Brain pericyte (primary cell): Measurements from ENCODE around the gene MRM3.
"Not testable (repeated sequence)": the region's sequence is repeated elsewhere in the genome, so short reads cannot be mapped to it uniquely, and the experiment has no call there.

ENCODE experiments used
- DNase-seq: peaks from one replicate; pipeline ENCODE4 v3.0.0-alpha.2; 2012; ENCODE audit warnings: low read depth, low spot score

MRM3 gene

GRCh38 chr17:755319-755961 is 26.7 kb upstream of the MRM3 start:
- DNase-seq, result not testable (repeated sequence)

DNA sequence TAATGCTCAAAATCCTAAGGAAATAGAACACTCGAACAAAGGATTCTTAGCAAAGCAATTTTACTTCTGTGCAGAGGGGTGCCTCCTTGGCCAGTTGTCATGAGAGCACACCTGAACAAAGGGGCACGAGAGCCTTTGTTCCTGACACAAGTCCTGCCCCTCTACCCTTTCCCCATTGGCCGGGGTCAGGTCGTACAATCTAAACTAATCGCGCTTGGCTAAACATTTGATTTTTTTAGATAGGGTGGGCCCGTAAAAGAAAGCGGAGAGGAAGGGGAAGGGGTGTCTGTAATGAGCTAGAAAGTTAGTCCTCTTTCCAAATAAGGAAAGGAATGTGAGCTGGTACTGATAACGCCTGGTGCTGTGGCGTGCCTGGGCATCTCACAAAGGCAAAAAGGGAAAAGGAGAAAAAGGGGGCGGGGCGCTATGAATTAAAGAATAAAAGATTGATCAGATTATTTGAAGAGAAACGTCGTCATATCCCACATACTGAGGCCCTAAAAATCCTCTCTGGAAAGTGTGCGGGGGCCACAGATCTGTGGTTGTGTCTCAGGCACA is 26.1 kb upstream of the MRM3 start:
- DNase-seq, result not testable (repeated sequence)

- no peak for DNase-seq
Measured at GRCh38 chr17:759964-760363, 22.2 kb upstream of the MRM3 start.

DNA sequence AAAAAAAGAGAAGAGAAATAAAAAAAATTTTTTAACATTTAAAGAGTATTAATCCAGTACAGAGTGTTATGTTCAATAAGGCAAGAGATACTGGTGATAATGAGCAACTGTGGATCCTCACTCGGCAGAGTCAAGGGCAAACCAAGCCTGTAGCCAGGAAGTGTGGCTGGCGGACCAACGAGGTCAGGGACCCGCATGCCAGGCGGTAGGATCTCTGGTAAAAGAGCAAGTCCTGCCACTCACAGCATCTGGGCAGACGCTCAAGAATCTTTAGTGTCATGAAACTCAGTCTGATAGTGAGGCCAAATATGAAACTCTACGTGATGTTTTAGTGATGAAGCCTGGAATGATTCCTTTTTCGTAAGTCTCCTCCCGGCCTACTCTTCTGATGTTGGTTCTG is 21.8 kb upstream of the MRM3 start:
- DNase-seq, result no peak

DNA sequence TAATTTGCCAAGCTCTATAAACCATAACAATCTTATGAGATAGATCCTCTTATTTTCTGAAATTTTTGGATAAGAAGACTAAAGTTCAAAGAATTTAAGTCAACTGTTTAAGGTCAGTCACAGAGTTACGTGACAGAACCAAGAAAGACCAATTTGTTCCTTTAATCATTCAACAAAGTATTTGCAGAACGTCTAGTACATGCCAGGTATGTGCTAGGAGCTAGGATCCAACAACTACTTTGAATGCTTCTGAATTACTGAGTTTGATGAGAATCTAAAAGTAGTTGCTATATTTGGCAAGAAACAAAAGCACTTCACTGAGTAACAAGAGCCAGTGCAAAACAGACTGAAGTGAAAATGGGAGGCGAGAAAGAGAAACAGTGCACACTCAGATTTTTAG is 15.1 kb upstream of the MRM3 start:
- DNase-seq, result no peak

- no peak for DNase-seq
Measured at GRCh38 chr17:773016-773415, 9.1 kb upstream of the MRM3 start.

GRCh38 chr17:773467-774312 is 8.5 kb upstream of the MRM3 start:
- DNase-seq, result no peak

- no peak for DNase-seq
Measured at GRCh38 chr17:774313-774584, 7.9 kb upstream of the MRM3 start.

GRCh38 chr17:778096-778495 is 4.1 kb upstream of the MRM3 start:
- DNase-seq, result no peak

- DNase-seq, result no peak
Measured at GRCh38 chr17:784143-784542, 2.0 kb downstream of the MRM3 start.

DNA sequence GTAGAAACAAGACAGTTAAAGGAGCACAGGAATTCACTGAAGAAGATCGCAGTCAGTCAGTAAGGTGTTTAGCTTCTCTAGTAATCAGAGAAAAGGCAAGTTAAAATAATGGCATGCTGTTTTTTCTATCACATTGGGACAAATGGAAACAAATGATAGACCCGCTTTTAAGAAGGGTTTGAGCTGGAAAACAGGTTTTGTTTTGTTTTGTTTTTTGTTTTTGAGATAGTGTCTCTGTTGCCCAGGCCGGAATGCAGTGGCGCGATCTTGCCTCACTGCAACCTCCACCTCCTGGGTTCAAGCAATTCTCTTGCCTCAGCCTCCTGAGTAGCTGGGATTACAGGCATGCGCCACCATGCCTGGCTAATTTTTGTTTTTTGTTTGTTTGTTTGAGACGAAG is 3.7 kb downstream of the MRM3 start:
- DNase-seq, result not testable (repeated sequence)

- no peak for DNase-seq
Measured at GRCh38 chr17:787641-788221, 5.6 kb downstream of the MRM3 start.

GRCh38 chr17:788551-788950 is 6.4 kb downstream of the MRM3 start:
- DNase-seq, result no peak

DNA sequence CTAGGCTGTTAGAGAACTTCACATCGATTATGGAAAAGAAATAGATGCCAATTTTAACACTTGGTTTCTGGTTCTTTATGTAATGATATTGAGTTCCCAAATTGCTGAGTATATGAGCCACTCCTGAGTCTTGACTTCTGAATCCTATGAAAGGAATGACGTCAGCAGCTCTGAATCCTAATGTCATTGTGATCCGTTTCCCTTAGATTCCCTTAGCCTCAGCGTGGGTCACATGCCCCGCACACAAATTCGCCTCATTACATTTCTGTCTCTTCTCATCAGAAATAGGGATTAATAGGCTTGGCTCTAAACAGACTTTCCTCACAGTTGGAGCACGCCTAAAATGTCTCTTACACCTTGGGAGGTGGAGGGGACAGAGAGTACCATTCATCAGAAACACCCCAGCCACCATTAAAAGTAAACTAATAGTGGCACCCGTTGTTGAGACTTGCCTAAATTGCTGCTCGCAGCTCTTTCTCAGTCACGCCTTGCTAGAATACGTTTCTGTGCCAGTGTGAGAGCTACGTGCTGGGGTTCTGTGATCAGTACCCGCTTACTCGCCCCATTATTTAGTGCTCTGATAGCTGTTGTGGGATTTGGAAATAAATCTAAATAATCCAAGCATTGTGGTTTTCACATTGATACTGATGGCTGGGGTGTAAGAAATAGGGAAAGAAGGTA is 7.1 kb downstream of the MRM3 start:
- DNase-seq, result no peak

- not testable (repeated sequence) for DNase-seq
Measured at GRCh38 chr17:789931-790873, 8.0 kb downstream of the MRM3 start.

- DNase-seq, result not testable (repeated sequence)
Measured at GRCh38 chr17:790874-791247, 8.7 kb downstream of the MRM3 start.

GRCh38 chr17:791829-792228 is 9.7 kb downstream of the MRM3 start:
- no peak for DNase-seq

DNA sequence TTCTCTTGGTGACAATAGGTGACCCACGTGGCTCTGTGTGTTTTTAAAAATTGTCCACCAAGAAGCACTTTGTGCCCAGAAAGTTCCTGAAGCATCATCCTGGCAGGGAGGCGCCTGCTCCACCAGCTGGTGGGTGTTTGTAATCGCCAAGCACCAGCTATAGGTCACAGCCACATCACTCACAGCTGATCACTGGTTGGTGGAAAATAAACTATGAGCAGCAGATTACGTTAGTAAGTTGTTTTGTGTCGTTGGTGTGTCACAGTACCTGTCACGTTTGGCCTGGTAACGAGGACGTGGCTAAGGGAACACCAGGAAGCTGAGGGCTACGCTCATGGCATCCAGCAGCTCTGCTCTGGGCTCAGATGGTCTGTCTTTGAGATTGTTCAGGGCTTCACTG is 10.1 kb downstream of the MRM3 start:
- no peak for DNase-seq

DNA sequence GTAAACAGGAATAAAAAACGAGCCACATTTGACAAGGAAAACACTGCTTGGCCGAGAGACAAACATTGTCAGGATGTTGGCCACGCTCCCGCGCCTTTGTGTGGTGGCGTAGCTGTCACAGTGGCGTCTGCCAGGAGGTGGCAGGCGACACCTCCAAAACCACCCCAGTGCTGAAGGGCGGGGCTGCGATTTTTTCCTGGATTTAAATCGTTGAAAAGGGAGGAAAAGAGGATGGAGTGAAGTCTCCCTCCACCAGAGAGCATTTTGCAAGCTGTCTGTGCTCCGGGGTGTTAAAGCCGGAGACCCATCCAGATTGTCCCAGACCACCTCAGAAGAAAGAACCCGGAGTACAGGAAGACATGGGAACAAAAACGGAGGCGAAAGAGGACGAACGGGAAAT is 12.7 kb downstream of the MRM3 start:
- no peak for DNase-seq

- no peak for DNase-seq
Measured at GRCh38 chr17:795276-795675, 13.1 kb downstream of the MRM3 start.

DNA sequence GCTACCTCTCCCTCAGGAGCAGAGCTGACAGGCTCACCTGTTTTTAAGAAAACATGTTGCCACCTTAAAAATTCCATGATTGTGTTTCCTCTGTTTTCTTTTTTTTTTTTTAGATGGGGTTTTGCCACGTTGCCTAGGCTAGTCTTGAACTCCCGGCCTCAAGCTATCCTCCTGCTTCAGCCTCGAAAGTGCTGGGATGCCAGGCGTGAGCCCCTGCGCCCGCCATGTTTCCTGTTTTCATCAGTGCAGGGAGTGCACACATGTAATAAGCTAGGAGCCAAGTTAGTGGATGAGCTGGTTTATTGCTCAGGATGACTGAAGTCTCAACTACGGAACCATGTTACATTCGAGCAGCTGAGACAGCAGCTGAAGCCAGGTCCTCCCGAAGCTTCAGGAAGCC is 13.6 kb downstream of the MRM3 start:
- DNase-seq, result no peak
